22Rv1 (cell line): Measurements from ENCODE around the gene WDR43.

Source experiments
- H3K27ac ChIP-seq: fragments of 450-650 bp; 2 replicates; pipeline ENCODE4 v1.5.1; 2017
- ZFX ChIP-seq: fragments of 450-650 bp; IDR thresholded peaks from 2 replicates; pipeline ENCODE4 v1.6.1; 2017; ENCODE audit warnings: antibody characterized with exemption, borderline replicate concordance
- TF ChIP-seq, protein P1 (sequence below): fragments of 450-650 bp; IDR thresholded peaks from 2 replicates; pipeline ENCODE4 v1.5.1; 2017; ENCODE audit warnings: mild to moderate bottlenecking

The WDR43 gene

DNA sequence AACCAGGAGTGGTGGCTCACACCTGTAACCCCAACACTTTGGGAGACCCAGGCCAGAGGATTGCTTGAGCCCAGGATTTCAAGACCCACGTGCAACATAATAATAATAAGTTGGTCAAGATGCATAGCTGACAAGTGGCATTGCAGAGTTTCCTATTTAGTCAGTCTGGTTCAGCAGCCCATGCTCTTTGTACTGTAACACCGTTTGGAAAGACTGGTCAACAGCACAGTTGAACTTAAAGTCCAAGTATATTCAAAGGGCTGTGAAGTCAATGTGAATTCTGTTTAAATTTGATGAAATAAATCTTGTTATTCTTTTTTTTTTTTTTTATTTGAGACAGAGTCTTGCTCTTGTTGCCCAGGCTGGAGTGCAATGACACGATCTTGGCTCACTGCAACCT is 22.8 kb upstream of the WDR43 start:
- TF ChIP-seq, protein P1, sequence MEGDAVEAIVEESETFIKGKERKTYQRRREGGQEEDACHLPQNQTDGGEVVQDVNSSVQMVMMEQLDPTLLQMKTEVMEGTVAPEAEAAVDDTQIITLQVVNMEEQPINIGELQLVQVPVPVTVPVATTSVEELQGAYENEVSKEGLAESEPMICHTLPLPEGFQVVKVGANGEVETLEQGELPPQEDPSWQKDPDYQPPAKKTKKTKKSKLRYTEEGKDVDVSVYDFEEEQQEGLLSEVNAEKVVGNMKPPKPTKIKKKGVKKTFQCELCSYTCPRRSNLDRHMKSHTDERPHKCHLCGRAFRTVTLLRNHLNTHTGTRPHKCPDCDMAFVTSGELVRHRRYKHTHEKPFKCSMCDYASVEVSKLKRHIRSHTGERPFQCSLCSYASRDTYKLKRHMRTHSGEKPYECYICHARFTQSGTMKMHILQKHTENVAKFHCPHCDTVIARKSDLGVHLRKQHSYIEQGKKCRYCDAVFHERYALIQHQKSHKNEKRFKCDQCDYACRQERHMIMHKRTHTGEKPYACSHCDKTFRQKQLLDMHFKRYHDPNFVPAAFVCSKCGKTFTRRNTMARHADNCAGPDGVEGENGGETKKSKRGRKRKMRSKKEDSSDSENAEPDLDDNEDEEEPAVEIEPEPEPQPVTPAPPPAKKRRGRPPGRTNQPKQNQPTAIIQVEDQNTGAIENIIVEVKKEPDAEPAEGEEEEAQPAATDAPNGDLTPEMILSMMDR = no peak
- no peak for TF ChIP-seq ZFX
- no peak overlapping the region for H3K27ac ChIP-seq

GRCh38 chr2:28880193-28880592 is 14.3 kb upstream of the WDR43 start:
- no peak overlapping the region for H3K27ac ChIP-seq
- TF ChIP-seq, protein P1 = no peak
- no peak for TF ChIP-seq ZFX

- peak overlapping the region; percentile 83; the same call in 1 of the 2 replicates for H3K27ac ChIP-seq
- no peak for TF ChIP-seq ZFX
Observed at GRCh38 chr2:28893488-28893887, 979 bp upstream of the WDR43 start.

DNA sequence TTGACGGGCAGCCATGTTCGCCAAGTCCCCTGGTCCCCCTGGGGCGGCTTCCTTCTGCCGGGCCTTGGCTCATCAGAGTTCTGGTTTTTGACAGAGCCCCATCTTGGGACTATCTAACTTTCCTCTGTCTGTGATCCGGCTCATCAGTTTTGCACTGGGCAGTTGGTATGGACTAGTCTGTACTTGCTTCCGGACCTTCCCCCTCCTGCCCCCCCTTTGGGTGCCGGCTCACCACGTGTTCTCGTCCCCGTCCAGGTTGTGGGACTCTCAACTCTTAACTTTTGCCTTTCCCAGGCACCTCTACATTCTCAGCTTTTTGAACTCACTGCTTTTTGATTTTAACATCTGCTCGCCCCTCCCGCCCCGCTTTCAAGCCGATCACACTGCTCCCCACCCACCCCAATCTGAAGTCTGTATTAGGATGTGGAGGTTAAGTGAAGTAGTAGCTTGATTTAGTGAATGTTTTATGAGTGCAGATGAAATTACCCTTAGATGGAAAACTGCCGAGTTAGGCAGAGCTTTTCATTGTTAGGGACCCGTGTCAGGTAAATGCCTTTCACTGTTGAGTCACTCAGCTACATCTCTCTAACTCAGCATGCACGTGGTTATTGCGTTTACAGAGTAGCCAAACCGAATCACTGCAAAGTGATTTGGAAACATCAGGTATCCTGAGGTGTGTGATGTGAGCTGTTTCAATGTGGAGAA is 874 bp downstream of the WDR43 start:
- no peak for TF ChIP-seq ZFX
- TF ChIP-seq, protein P1 = no peak
- H3K27ac ChIP-seq = peak overlapping the region; percentile 83

DNA sequence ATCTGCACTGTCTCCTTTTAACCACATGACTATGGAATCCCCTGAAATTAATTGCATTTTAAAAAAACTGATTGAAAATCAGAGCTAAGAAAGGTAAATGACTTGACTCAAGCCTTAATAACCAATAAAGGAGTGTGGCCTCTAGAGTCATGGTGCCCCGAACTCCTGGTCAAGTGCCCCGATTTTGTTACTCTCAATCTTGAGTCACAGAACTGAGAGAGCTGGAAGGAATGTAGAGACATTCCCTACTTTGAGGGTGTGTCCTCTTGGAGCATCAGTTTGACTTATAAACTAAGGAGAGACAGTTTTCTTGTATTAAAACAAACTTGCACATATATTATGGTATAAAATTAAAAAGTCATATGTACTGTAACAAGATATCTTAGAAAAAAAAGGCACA is 2.4 kb downstream of the WDR43 start:
- H3K27ac ChIP-seq = no peak overlapping the region
- TF ChIP-seq, protein P1 = no peak

DNA sequence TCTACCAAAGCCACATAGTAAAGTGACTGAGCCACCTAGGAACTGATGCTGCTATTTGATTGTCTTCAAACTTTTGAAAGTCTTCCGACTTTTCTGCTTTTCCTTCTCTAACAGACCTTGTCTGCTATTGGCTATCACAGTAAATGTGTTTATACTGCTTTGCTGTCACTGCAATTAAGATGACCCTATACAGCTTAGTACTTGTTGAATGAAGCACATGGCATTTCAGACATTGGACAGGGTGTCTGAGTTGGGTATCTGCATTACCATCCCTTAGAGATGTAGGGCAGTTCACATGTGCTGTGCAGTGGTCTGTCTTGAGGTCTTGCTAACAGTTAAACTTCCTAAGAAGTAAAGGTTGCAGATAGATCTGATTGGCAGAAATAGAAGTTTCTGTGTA is 3.6 kb downstream of the WDR43 start:
- no peak for TF ChIP-seq ZFX
- TF ChIP-seq, protein P1 = no peak
- H3K27ac ChIP-seq = no peak overlapping the region

GRCh38 chr2:28901202-28901601 is 6.7 kb downstream of the WDR43 start:
- TF ChIP-seq, protein P1 = no peak
- no peak for TF ChIP-seq ZFX
- no peak overlapping the region for H3K27ac ChIP-seq

DNA sequence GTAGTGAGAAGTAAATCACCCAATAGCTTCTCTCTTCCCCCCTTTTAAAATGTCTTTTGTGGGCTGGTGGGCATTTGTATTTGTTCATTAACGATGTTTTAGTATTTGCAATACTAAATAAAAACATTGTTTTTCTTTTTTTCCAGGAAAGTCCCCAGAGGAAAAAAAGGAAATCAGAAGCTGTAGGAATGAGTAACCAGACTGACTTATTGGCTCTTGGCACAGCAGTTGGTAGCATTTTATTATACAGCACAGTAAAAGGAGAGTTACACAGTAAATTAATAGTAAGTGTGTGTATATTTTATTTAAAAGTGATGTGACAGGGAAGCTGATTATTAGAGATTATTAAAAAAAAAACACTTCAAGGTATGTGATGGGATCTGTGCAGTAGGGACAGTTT is 7.4 kb downstream of the WDR43 start:
- TF ChIP-seq, protein P1 = no peak
- no peak for TF ChIP-seq ZFX
- H3K27ac ChIP-seq = no peak overlapping the region
